ENCODE data around the gene PABPC4L. TPM values are rescaled to one million over a fixed set of nuclear protein-coding genes. Genes with fewer than 3 reads are reported as not detected.

Gene PABPC4L
- total and polyA plus RNA-seq, 2 of the 13 experiments (the other 11 are each of a cell fraction or from before 2014, with no cell fraction given), result not detected

DNA sequence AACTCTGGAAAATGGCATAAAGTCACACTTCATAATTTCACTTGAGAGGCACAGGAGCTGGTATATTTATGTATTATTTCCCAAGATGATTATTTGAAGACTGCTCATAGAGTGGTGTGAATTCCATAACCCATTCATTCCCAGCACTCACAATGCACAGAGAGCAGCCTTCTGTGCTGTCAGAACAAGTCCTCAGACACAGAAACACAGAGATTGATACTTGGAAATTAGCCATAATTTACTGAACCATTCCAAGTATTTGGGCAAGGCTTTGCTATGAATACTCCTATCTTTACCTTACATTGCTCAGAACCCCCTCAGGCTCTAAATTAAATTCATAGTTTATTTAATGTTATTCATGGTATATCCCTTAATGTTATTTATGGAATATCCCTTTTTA lies 53.6 kb downstream of the PABPC4L start (continued):
- TF ChIP-seq, protein P1, sequence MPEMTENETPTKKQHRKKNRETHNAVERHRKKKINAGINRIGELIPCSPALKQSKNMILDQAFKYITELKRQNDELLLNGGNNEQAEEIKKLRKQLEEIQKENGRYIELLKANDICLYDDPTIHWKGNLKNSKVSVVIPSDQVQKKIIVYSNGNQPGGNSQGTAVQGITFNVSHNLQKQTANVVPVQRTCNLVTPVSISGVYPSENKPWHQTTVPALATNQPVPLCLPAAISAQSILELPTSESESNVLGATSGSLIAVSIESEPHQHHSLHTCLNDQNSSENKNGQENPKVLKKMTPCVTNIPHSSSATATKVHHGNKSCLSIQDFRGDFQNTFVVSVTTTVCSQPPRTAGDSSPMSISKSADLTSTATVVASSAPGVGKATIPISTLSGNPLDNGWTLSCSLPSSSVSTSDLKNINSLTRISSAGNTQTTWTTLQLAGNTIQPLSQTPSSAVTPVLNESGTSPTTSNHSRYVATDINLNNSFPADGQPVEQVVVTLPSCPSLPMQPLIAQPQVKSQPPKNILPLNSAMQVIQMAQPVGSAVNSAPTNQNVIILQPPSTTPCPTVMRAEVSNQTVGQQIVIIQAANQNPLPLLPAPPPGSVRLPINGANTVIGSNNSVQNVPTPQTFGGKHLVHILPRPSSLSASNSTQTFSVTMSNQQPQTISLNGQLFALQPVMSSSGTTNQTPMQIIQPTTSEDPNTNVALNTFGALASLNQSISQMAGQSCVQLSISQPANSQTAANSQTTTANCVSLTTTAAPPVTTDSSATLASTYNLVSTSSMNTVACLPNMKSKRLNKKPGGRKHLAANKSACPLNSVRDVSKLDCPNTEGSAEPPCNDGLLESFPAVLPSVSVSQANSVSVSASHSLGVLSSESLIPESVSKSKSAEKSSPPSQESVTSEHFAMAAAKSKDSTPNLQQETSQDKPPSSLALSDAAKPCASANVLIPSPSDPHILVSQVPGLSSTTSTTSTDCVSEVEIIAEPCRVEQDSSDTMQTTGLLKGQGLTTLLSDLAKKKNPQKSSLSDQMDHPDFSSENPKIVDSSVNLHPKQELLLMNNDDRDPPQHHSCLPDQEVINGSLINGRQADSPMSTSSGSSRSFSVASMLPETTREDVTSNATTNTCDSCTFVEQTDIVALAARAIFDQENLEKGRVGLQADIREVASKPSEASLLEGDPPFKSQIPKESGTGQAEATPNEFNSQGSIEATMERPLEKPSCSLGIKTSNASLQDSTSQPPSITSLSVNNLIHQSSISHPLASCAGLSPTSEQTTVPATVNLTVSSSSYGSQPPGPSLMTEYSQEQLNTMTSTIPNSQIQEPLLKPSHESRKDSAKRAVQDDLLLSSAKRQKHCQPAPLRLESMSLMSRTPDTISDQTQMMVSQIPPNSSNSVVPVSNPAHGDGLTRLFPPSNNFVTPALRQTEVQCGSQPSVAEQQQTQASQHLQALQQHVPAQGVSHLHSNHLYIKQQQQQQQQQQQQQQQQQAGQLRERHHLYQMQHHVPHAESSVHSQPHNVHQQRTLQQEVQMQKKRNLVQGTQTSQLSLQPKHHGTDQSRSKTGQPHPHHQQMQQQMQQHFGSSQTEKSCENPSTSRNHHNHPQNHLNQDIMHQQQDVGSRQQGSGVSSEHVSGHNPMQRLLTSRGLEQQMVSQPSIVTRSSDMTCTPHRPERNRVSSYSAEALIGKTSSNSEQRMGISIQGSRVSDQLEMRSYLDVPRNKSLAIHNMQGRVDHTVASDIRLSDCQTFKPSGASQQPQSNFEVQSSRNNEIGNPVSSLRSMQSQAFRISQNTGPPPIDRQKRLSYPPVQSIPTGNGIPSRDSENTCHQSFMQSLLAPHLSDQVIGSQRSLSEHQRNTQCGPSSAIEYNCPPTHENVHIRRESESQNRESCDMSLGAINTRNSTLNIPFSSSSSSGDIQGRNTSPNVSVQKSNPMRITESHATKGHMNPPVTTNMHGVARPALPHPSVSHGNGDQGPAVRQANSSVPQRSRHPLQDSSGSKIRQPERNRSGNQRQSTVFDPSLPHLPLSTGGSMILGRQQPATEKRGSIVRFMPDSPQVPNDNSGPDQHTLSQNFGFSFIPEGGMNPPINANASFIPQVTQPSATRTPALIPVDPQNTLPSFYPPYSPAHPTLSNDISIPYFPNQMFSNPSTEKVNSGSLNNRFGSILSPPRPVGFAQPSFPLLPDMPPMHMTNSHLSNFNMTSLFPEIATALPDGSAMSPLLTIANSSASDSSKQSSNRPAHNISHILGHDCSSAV (CRISPR knock-in tag; IDR thresholded peaks at IDR 0.05; ENCODE audit: borderline replicate concordance), result no peak
- TF ChIP-seq ZNF792 (CRISPR knock-in tag; IDR thresholded peaks at IDR 0.05), result no peak
- no peak for TF ChIP-seq ONECUT2 (CRISPR knock-in tag; IDR thresholded peaks at IDR 0.05)
- TF ChIP-seq, protein P2, sequence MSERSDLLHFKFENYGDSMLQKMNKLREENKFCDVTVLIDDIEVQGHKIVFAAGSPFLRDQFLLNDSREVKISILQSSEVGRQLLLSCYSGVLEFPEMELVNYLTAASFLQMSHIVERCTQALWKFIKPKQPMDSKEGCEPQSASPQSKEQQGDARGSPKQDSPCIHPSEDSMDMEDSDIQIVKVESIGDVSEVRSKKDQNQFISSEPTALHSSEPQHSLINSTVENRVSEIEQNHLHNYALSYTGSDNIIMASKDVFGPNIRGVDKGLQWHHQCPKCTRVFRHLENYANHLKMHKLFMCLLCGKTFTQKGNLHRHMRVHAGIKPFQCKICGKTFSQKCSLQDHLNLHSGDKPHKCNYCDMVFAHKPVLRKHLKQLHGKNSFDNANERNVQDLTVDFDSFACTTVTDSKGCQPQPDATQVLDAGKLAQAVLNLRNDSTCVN (CRISPR knock-in tag; IDR thresholded peaks at IDR 0.05; ENCODE audit: borderline replicate concordance), result no peak
- TF ChIP-seq, protein P3, sequence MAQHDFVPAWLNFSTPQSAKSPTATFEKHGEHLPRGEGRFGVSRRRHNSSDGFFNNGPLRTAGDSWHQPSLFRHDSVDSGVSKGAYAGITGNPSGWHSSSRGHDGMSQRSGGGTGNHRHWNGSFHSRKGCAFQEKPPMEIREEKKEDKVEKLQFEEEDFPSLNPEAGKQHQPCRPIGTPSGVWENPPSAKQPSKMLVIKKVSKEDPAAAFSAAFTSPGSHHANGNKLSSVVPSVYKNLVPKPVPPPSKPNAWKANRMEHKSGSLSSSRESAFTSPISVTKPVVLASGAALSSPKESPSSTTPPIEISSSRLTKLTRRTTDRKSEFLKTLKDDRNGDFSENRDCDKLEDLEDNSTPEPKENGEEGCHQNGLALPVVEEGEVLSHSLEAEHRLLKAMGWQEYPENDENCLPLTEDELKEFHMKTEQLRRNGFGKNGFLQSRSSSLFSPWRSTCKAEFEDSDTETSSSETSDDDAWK (CRISPR knock-in tag; IDR thresholded peaks at IDR 0.05), result no peak

Data from HepG2 (cell line).